Measurements from ENCODE around the gene MSLN.

MSLN gene

DNA sequence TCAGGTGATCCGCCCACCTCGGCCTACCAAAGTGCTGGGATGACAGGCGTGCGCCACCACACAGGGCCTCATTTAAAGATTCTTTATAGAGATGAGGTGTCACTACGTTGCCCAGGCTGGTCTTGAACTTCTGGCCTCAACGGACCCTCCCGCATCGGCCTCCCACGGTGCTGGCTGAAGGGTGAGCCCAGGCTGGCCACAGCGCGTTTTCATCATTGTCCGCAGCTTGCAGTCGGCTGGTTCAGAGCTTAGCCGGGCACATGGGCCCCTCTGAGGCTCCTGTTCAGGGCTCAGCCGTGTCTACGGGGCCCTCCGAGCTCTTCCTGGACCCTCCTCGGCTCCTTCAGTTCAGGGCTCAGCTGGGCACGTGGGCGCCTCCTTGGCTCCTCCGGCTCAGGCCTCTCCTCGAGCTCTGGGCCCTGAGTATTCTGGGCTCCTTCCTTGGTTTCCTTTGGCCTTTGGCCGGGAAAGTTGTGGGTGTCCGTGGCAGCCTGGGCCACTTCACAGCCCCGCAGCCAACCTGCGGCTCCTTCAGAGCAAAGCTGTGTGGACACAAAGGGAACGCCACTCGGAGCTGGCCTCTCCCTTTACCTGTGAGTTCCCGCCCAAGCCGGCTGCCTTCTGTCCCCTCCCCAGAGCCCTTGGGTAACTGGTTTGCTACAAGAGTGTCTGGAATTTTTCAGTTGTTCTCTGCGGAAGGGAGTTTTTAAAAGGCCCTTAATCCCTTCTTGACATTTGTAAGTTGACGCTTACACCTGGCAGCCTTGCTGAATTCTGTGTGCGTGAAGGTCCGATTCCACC lies 1.2 kb upstream of the MSLN start:
- no peak for DNase-seq (ENCODE audit: low read depth in 2 of 2)

DNA sequence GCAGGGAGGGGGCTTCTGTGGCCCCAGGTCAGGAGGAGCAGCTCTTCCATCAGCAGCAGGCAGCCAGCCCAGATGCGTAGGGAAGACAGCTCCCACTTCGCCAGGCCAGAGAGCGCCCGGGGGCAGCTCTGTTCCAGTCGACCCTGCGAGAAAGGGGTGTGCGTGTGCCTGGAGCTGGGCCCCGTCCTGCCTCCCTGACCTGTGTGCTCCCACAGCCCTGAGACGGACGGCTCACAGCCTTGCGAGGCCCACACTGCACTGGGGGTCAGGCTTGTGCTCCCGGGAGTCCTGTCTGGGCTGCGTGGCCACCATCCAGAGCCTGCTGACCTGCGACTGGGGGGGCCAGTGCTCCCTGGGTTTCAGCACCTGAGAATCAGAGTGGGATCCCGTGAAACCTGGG lies 469 bp upstream of the MSLN start:
- DNase-seq (ENCODE audit: low read depth in 2 of 2), result no peak

DNA sequence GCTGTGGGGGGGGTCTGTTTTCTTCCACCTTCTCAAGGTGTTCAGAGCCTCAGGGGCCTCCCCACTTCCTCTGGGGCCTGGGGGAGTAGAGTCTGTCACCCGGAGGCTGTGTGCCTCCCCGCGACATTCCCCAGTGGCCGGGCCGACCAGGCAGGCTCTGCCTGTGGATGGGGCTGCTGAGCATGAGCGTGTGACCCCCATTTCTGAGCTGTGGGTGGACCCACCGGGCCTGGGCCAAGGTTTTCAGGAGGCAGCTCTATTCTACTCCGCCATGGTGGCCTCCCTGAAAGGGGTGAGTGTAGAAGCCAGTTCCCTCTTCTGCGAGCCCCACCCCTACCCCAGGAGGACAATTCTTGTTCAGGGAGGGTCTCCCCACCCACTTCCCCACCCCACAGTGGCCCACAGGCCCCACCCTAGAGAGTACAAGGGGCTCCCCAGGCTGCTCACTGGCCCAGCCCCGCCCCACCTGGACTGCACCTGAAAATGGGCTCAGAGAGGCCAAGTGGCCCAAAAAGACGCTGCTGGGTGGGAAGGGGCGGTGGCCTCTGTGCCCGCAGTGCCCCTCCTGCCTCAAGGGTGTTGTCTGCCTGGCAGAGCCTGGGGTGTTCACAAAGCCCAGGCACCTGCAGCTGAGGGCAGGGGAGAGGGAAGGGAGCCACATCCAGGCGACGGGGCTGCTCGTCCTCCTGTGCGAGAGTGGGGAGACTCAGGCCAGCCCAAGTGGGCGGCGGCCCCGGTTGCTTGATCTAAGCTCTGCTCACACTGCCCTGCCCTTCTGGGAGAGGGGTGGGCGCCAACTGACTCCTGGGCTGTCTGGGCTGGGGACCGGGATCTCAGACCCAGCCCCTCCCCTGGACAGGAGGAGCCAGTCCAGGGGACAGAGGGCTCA lies 1.3 kb downstream of the MSLN start:
- no peak for DNase-seq (ENCODE audit: low read depth in 2 of 2)

DNA sequence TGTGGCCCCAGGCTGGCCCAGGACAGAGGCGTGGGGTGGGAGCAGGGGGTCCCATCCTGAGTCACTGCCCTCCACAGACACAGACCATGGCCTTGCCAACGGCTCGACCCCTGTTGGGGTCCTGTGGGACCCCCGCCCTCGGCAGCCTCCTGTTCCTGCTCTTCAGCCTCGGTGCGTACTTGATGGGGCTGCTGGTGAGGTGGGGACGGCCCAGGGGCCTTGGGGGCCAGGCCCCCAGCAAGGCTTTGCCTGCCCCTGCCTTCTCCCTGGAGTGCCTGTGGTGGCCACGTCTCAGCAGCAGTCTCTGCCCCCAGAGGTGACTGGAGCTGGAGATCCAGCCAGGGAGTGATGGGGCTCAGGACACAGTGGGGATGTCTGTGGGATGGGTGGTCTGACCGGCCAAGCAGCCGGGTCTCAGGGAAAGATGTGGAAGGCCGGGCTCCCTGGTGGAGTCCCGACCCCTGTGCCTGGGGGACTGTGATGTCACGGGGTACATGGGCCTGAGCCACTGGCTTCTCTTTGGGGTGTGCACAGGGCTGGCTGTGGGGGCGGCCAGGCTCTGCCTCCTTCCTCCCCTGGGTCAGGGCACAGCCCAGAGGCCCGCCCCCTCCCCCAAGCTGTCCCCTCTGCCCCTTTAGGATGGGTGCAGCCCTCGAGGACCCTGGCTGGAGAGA lies 2.2 kb downstream of the MSLN start:
- DNase-seq (ENCODE audit: low read depth in 2 of 2), result no peak

DNA sequence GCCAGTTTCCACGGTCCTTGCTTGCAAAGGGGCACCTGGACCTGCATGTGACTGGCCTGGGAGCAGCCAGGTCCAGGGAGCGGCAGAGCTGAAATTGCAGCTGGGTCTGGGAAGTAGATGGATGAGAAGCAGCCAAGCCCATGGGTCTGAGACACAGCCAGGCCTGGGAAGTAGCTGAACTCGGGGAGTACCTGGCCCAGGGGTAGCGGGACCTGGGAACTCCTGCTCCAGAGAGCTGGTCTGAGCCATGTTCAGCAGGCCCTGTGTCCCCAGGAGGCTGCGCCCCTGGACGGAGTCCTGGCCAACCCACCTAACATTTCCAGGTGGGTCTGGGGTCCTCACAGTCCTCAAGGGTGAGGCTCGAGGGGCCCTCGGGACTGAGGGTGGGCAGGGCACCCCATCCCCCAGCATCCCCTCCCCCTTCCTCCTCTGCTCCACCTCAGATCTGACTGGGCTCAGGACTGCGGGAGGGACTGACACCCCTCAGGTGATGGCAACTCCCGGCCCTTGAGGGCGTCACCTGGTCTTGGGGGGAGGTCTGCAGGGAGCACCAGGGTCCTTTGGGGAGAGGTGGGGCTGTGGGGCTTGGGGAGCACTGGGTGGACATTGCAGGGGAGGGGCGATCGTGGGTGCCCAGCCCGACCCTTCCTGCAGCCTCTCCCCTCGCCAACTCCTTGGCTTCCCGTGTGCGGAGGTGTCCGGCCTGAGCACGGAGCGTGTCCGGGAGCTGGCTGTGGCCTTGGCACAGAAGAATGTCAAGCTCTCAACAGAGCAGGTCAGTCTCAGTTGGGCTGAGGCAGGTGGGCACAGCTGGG lies 3.0 kb downstream of the MSLN start:
- DNase-seq (ENCODE audit: low read depth in 2 of 2), result no peak

DNA sequence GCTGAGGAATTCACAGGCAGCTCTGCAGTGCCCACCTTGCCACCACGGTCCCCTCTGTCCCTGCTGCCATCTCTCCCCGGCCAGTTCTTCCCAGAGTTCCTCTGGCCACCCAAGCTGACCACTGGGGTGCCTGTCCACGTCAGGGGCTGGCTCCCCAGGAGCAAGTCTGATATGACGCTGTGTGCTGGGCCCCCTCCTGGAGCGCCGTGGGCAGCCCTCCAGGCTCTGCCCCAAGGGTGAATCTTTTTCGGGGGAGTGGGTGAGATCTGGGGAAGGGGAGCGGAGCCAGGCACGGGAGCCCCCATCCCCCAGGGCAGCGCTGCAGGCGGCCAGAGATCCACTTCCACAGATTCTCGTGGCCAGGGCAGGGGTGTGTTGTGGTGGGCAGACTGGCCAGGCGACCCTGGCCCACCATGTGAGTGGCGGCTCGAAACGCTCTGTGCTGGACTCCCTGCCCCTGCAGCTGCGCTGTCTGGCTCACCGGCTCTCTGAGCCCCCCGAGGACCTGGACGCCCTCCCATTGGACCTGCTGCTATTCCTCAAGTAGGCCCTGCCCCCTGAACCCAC lies 3.7 kb downstream of the MSLN start:
- no peak for DNase-seq (ENCODE audit: low read depth in 2 of 2)

DNA sequence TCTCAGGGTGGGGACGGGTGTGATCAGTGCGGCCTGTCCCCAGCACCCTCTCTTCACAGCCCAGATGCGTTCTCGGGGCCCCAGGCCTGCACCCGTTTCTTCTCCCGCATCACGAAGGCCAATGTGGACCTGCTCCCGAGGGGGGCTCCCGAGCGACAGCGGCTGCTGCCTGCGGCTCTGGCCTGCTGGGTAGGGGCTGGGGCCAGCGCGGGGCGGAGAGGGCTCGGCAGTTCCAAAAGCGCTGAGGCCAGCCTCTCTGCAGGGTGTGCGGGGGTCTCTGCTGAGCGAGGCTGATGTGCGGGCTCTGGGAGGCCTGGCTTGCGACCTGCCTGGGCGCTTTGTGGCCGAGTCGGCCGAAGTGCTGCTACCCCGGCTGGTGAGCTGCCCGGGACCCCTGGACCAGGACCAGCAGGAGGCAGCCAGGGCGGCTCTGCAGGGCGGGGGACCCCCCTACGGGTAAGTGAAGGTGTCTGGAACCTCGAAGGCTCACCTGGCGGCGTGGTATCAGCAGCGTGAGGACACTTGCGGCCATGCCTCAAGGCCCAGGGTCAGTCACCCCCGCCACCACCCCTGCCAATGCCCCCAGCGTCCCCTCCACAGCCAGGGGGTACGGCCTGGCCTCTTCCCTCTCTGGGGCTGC lies 4.4 kb downstream of the MSLN start:
- no peak for DNase-seq (ENCODE audit: low read depth in 2 of 2)

DNA sequence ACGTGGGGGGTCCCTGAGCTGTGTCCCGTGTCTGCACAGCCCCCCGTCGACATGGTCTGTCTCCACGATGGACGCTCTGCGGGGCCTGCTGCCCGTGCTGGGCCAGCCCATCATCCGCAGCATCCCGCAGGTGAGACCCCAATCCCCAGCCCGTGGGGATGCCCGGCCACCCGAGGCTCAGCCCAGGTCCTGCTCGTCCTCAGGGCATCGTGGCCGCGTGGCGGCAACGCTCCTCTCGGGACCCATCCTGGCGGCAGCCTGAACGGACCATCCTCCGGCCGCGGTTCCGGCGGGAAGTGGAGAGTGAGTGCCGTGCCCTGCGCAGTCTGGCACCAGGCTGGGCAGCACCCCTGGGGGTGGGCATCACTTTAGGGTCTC lies 4.9 kb downstream of the MSLN start:
- no peak for DNase-seq (ENCODE audit: low read depth in 2 of 2)

DNA sequence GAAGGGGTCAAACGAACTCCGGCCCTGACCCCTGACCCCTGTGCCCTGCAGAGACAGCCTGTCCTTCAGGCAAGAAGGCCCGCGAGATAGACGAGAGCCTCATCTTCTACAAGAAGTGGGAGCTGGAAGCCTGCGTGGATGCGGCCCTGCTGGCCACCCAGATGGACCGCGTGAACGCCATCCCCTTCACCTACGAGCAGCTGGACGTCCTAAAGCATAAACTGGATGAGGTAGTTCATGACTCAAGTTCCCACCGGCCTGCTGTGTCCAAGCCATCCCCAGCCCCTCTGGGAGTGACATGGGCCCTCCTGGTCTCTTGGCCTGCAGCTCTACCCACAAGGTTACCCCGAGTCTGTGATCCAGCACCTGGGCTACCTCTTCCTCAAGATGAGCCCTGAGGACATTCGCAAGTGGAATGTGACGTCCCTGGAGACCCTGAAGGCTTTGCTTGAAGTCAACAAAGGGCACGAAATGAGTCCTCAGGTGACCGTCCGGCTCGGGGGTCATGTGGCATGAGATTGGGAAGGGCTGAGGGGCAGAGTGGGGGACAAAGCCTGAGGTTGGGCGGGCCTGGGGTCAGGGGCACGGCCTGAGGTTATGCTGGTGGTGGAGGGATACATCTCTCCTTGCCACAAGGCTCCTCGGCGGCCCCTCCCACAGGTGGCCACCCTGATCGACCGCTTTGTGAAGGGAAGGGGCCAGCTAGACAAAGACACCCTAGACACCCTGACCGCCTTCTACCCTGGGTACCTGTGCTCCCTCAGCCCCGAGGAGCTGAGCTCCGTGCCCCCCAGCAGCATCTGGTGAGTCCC lies 5.7 kb downstream of the MSLN start:
- DNase-seq (ENCODE audit: low read depth in 2 of 2), result no peak

DNA sequence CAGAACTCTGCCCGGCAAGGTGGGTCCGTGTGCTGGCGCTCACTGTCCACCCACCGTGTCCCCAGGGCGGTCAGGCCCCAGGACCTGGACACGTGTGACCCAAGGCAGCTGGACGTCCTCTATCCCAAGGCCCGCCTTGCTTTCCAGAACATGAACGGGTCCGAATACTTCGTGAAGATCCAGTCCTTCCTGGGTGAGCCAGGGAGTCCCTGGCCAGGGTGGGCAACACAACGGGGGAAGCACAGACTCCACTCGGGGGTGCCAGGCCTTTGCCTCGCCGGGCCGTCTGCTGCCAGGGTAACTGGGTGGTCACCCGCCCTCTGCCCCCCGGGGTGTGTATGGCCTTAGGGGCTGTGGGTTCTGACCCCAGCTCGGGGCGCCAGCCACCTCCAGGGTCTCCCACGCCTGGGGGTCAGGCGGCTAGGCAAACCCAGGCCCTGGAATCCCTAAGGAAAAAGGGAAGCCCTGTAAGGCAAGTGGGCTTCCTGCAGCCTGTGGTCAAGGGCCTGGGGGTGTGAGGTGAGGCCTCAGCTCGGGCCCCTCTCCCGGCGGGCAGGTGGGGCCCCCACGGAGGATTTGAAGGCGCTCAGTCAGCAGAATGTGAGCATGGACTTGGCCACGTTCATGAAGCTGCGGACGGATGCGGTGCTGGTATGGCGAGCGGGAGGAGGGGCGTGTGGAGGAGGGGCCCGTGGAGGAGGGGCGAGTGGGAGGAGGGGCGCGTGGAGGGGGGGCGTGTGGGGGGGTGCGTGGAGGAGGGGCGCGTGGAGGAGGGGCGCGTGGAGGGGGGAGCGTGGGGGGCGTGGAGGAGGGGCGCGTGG lies 6.5 kb downstream of the MSLN start:
- no peak for DNase-seq (ENCODE audit: low read depth in 2 of 2)

DNA sequence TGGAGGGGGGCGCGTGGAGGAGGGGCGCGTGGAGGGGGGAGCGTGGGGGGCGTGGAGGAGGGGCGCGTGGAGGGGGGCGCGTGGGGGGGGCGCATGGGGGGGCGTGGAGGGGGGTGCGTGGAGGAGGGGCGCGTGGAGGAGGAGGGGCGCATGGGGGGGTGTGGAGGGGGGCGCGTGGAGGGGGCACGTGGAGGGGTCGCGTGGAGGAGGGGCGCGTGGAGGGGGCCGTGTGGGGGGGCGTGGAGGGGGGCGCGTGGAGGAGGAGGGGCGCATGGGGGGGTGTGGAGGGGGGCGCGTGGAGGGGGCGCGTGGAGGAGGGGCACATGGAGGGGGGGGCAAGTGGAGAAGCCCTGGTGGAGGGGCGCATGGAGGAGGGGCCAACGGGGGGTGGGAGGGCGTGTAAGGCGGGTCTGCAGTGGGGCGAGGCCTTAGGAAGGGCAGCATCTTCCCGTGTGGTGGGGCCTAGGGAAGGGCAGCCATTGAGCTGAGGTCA lies 7.3 kb downstream of the MSLN start:
- DNase-seq (ENCODE audit: low read depth in 2 of 2), result no peak

DNA sequence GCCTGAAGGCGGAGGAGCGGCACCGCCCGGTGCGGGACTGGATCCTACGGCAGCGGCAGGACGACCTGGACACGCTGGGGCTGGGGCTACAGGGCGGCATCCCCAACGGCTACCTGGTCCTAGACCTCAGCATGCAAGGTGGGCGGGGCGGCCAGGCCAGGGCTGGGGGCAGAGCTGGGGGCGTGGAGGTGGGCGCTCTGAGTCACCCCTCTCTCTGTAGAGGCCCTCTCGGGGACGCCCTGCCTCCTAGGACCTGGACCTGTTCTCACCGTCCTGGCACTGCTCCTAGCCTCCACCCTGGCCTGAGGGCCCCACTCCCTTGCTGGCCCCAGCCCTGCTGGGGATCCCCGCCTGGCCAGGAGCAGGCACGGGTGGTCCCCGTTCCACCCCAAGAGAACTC lies 7.9 kb downstream of the MSLN start:
- DNase-seq (ENCODE audit: low read depth in 2 of 2), result no peak

DNA sequence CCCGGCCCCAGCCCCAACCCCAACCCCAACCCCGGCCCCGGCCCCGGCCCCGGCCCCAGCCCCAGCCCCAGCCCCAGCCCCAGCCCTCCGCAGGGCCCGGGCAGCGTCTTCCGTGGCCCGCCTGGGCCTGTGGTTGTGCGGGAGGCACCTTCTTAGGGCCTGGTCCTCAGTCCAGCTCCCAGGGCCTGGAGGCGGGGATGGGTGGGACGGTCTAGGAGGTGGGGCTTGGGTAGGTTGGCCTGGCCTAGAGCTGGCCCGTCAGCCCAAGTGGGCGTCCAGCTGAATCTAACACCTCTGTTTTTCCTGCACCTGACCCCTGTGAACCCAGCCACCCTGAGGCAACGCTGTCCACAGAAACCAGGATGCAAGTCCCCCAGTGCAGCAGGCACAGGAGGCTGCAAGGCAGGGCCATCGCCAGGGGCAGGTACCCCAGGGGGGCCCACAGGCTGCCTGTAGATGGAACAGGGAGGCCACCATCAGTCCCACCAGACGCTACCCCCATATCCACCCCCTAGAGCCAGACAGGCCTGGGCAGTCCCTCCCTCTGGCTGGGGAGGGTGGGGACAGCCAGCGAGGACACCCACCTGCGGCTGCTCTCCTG lies 8.8 kb downstream of the MSLN start:
- DNase-seq (ENCODE audit: low read depth in 2 of 2), result no peak

DNA sequence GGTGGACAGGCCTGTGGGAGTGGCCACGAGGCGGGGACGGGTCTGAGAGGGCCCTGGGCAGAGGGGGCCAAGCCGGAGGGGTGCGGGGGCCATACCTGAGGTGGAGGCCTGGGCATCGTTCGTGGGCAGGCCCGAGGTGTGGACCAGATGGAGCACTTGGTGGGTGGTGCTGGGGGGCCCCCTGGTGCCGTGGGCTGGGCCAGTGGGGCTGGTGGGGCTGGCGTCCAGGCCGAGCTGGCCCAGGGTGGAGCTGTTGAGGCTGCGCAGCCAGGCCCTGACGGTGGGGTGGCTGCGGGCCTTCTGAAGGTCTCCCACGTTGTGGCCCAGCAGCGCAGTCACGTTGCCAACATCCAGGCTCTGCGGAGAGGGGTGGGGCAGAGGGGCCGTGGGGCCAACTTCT lies 9.4 kb downstream of the MSLN start:
- DNase-seq (ENCODE audit: low read depth in 2 of 2), result no peak

DNA sequence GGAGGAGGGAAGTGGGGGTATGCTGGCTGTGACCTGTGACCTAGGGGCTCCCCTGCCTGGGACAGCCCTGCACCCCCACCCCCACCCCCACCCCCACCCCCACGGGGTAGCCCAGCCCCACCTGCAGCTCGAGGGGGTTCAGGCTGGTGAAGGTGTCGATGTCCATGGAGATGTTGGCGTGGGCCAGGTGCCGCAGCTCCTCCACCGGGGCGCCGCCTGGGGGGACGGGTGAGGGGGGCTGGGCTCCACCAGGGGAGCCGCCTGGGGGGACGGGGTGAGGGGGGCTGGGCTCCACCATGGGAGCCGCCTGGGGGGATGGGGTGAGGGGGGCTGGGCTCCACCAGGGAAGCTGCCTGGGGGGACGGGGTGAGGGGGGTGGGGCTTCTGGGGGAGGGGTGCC lies 9.9 kb downstream of the MSLN start:
- no peak for DNase-seq (ENCODE audit: low read depth in 2 of 2)

DNA sequence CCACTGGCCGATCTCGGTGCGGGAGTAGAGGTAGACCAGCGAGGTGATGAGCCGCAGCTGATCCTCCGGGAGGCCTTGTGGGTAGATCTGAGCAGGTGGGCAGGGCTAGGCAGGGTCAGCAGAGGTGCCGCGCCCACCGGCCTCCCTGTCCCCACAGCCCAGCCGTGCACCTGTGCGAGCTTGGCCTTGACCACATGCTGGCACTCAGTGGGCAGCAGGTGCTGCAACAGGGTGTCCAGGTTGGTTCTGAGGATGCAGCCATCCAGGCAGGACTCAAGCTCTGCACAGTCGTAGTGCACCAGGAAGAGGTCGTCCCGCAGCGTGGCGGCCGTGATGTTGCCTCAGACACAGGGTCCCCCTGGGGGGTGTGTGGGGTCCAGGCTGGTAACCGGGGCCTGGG lies 12.4 kb downstream of the MSLN start:
- no peak for DNase-seq (ENCODE audit: low read depth in 2 of 2)

DNA sequence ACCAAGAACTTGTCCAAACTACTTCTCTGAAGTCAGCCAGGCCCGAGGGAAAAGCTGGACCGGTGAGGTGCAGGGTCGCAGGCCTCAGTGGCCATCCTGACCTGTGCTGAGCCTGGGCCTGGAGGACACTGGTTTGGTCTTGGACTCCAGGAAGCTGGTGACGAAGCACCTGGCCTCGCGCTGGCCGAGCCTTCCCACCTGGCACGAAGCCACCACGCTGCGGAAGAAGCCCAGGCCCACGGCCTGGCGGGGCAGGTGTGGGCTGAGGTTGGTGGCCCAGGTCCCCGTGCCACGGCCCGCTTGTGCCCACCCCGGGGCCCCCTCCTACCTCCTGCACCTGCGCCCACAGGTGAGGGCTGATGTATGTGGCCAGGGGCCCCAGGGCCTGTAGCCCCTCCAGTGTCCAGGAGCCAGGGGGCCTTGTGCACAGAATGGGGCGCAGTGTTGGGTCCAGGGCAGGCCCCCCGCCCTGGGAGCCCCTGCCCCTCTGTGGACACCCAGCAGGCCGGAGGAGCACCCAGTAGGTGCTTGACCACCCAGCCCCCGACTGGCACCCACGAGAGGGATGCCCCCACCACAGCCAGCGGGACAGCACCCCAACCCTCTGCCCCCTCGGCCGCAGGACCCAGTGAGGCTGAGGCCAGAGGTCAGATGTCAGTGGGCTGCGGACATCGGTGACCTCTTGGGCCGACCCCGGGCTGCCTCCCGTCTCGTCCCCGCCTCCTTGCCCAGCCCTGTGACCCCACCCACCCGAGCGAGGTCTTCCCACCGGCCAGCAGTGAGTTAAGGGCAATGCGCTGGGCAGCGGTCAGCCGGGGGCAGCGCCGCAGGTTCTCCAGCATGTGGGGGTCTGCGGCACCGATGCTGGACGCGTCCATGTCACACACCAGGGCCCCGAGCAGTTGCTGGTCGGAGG lies 13.8 kb downstream of the MSLN start:
- DNase-seq (ENCODE audit: low read depth in 2 of 2), result no peak
